Right ventricle myocardium superior (tissue), 1 donor: ENCODE data around the gene WAPL. TPM values are rescaled to one million over a fixed set of nuclear protein-coding genes. Genes with fewer than 3 reads are reported as not detected.
"Not testable (repeated sequence)": the region's sequence is repeated elsewhere in the genome, so short reads cannot be mapped to it uniquely, and the experiment has no call there.

Experiments
- ATAC-seq: fragments of 200-7000 bp; cut with Tn5 transposase; one replicate; pipeline ENCODE4 v1.9.1; 2020; ENCODE audit warnings: mild to moderate bottlenecking; ENCODE audit not compliant: poor library complexity
- DNase-seq: peaks from one replicate; pipeline ENCODE4 v3.0.0-alpha.2; 2020
- intact Hi-C: fragments of 100-400 bp; cut with DNase I; formaldehyde crosslinking; loops from one replicate; pipeline ENCODE4 v1.11.2; 2022
- total RNA-seq: library from RNA; stranded (reverse); fragmentation: NEBNext Ultra II Directional; extraction: Animal tissue kit (Norgen Biotek cat#: 25700); gene quantifications from one replicate; pipeline ENCODE4 v1.2.1, GENCODE V29; 2021
- donor health status: DM: no; HTN: yes; CAD: no; lungs with severe emphysema.

WAPL gene
- total RNA-seq, 1 donor from 2014 or later, result 19.7 TPM

- DNase-seq (peak; percentile 70), ATAC-seq (peak; percentile 38)
- intact Hi-C loops, result loop anchor here (5.0 kb wide), 1 partner anchor 186 kb away; no protein-coding TSS in a partner anchor
These were observed 120.6 kb downstream of the WAPL start for GRCh38 chr10:86400705-86401587.

GRCh38 chr10:86399879-86400704, 121.5 kb downstream of the WAPL start:
- DNase-seq (peak; percentile 96), ATAC-seq (peak; percentile 95)

GRCh38 chr10:86399514-86399878, 122.1 kb downstream of the WAPL start:
- ATAC-seq (no peak), DNase-seq (no peak)
- intact Hi-C loops, result no loop called here

More at GRCh38 chr10:86399879-86400704, 121.5 kb downstream of the WAPL start:
- intact Hi-C loops, result loop anchor here (5.0 kb wide), 1 partner anchor 187 kb away; no protein-coding TSS in a partner anchor

- no peak for ATAC-seq
- DNase-seq, result no peak
- intact Hi-C loops, result no loop called here
These were observed 124.5 kb downstream of the WAPL start for GRCh38 chr10:86397120-86397519.

- intact Hi-C loops, result no loop called here
- no peak for ATAC-seq
- no peak for DNase-seq
These were observed 127.6 kb downstream of the WAPL start for GRCh38 chr10:86393862-86394455.

GRCh38 chr10:86393362-86393761, 128.2 kb downstream of the WAPL start:
- DNase-seq (no peak), ATAC-seq (no peak)
- intact Hi-C loops, result no loop called here

- no peak for DNase-seq
- intact Hi-C loops, result no loop called here
- ATAC-seq, result no peak
These were observed 128.9 kb downstream of the WAPL start for GRCh38 chr10:86392723-86393094.

GRCh38 chr10:86391986-86392722, 129.4 kb downstream of the WAPL start:
- intact Hi-C loops, result no loop called here
- ATAC-seq (no peak), DNase-seq (no peak)

GRCh38 chr10:86391236-86391840, 130.3 kb downstream of the WAPL start:
- no peak for DNase-seq
- intact Hi-C loops, result no loop called here

GRCh38 chr10:86390337-86391120, 131.1 kb downstream of the WAPL start:
- DNase-seq, result no peak
- ATAC-seq, result no peak
- intact Hi-C loops, result no loop called here

More at GRCh38 chr10:86391236-86391840, 130.3 kb downstream of the WAPL start:
- ATAC-seq, result no peak

- peak; percentile 79 for ATAC-seq
- intact Hi-C loops, result no loop called here
- DNase-seq, result peak; percentile 46
These were observed 132.0 kb downstream of the WAPL start for GRCh38 chr10:86389441-86390193.

GRCh38 chr10:86389109-86389440, 132.5 kb downstream of the WAPL start:
- ATAC-seq, DNase-seq, intact Hi-C loops: not testable (repeated sequence)

GRCh38 chr10:86388119-86388704, 133.4 kb downstream of the WAPL start:
- intact Hi-C loops, result no loop called here
- DNase-seq (no peak), ATAC-seq (no peak)

- intact Hi-C loops, result no loop called here
- no peak for DNase-seq
- ATAC-seq, result no peak
These were observed 134.3 kb downstream of the WAPL start for GRCh38 chr10:86387178-86387794.

- DNase-seq (no peak), ATAC-seq (no peak)
- intact Hi-C loops, result no loop called here
These were observed 135.8 kb downstream of the WAPL start for GRCh38 chr10:86385806-86386205.
